ENCODE data around the gene CLK2. TPM values are rescaled to one million over a fixed set of nuclear protein-coding genes. Genes with fewer than 3 reads are reported as not detected.

The CLK2 gene
- 10 to 100 TPM; 21.9 to 35.1 (median 25.6) TPM for total RNA-seq

- DNase-seq: peak; percentile 56
- peaks cover 24 to 47% (median 31%) of the 10 kb centered on the region in 3 donors for H3K4me1 ChIP-seq
- peak within 1 kb of the TSS; percentile 89 to 97 (median 94) for H3K27ac ChIP-seq
- intact Hi-C loops (cut with DNase I): no loop called here
- H3K27me3 ChIP-seq: no peaks in the 10 kb centered on the region
- peak within 1 kb of the TSS; percentile 55 to 85 (median 81) for H3K4me3 ChIP-seq
- peaks cover 13 to 32% (median 22%) of the 10 kb centered on the region in 3 donors for H3K36me3 ChIP-seq
- 33 to 53% methylated on average over 20 to 22 of the region's 61 CpGs for WGBS, 2 donors
- TF ChIP-seq POLR2A (IDR thresholded peaks at IDR 0.05) (peak in 2 of 4 donors; percentile 67 to 85), CTCF (IDR thresholded peaks at IDR 0.05) (peak in 1 of 6 experiments; percentile 28)
- no peaks in the 10 kb centered on the region for H3K9me3 ChIP-seq
Measured at GRCh38 chr1:155273343-155274245, at the start of gene CLK2. CLK2 (minus strand) TSS chr1:155273504; CDS start chr1:155270977, 2,527 bp downstream.

- WGBS, 2 donors: 1 to 2% methylated on average over 15 to 19 of the region's 28 CpGs
- no peak for DNase-seq
- Histone ChIP-seq H3K27me3 (no peaks in the 10 kb centered on the region), H3K4me3 (peak overlapping the region; percentile 61 to 95 (median 80)), H3K36me3 (peaks cover 0 to 41% (median 11%) of the 10 kb centered on the region in 3 donors), H3K9me3 (no peaks in the 10 kb centered on the region), H3K27ac (peak overlapping the region; percentile 96 to 99 (median 98)), H3K4me1 (peaks cover 35 to 54% (median 36%) of the 10 kb centered on the region in 3 donors)
- no peak for TF ChIP-seq POLR2A (IDR thresholded peaks at IDR 0.05)
- TF ChIP-seq CTCF (IDR thresholded peaks at IDR 0.05): no peak
- intact Hi-C loops (cut with DNase I): no loop called here
Measured at GRCh38 chr1:155322571-155322952, 49.3 kb upstream of the CLK2 start.

GRCh38 chr1:155321639-155322503, 48.6 kb upstream of the CLK2 start:
- Histone ChIP-seq H3K27me3 (no peaks in the 10 kb centered on the region), H3K36me3 (peaks cover 0 to 41% (median 11%) of the 10 kb centered on the region in 3 donors), H3K9me3 (no peaks in the 10 kb centered on the region), H3K27ac (peak overlapping the region; percentile 20 to 99 (median 97)), H3K4me3 (peak overlapping the region; percentile 61 to 95 (median 80)), H3K4me1 (peaks cover 35 to 52% (median 36%) of the 10 kb centered on the region in 3 donors)
- no peak for DNase-seq
- WGBS, 2 donors: 39 to 61% methylated on average over 6 to 9 of the region's 27 CpGs
- intact Hi-C loops (cut with DNase I): no loop called here
- TF ChIP-seq POLR2A (IDR thresholded peaks at IDR 0.05) (no peak), CTCF (IDR thresholded peaks at IDR 0.05) (no peak)

GRCh38 chr1:155320661-155321617, 47.6 kb upstream of the CLK2 start, which contains the start of gene RUSC1:
RUSC1 (plus strand) TSS chr1:155320894; CDS start chr1:155321774, 880 bp downstream.
- TF ChIP-seq POLR2A (IDR thresholded peaks at IDR 0.05): peak in 1 of 4 donors; percentile 40
- no peak for TF ChIP-seq CTCF (IDR thresholded peaks at IDR 0.05)
- no peak for DNase-seq

More at GRCh38 chr1:155320661-155321617, 47.6 kb upstream of the CLK2 start, which contains the start of gene RUSC1:
- peak within 1 kb of the TSS; percentile 48 to 99 (median 97) for H3K27ac ChIP-seq
- H3K36me3 ChIP-seq: peaks cover 0 to 41% (median 4%) of the 10 kb centered on the region in 3 donors
- peaks cover 31 to 43% (median 35%) of the 10 kb centered on the region in 3 donors for H3K4me1 ChIP-seq
- H3K9me3 ChIP-seq: no peaks in the 10 kb centered on the region
- peak within 1 kb of the TSS; percentile 29 to 95 (median 57) for H3K4me3 ChIP-seq
- WGBS, 2 donors: 17 to 28% methylated on average over 26 to 34 of the region's 51 CpGs
- intact Hi-C loops (cut with DNase I): no loop called here
- no peaks in the 10 kb centered on the region for H3K27me3 ChIP-seq
